ENCODE results near the gene NPTX1. TPM values are rescaled to one million over a fixed set of nuclear protein-coding genes. Genes with fewer than 3 reads are reported as not detected.

Gene NPTX1, protein sequence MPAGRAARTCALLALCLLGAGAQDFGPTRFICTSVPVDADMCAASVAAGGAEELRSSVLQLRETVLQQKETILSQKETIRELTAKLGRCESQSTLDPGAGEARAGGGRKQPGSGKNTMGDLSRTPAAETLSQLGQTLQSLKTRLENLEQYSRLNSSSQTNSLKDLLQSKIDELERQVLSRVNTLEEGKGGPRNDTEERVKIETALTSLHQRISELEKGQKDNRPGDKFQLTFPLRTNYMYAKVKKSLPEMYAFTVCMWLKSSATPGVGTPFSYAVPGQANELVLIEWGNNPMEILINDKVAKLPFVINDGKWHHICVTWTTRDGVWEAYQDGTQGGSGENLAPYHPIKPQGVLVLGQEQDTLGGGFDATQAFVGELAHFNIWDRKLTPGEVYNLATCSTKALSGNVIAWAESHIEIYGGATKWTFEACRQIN
- total RNA-seq, result under 0.01 TPM in 1 of 2 replicates, not detected in the other

GRCh38 chr17:80475910-80476876, at the start of gene NPTX1:
Gene NPTX1, minus strand, starts transcription at chr17:80476607. Its CDS starts 161 bp downstream, at chr17:80476446.

Other genes with a start within 250 kb of the NPTX1 start
- gene RNF213, start 215.8 kb downstream of the NPTX1 start, total RNA-seq, result 47.5 and 159 TPM in 2 replicates
- 16.1 and 16.8 TPM in 2 replicates for gene ENDOV, start 61.4 kb downstream of the NPTX1 start, total RNA-seq
- 14.7 and 40.6 TPM in 2 replicates for gene RPTOR, start 68.2 kb upstream of the NPTX1 start, total RNA-seq

Data from nasal cavity respiratory epithelium epithelial cell of viscerocranial mucosa (primary cell).